Fibroblast of skin of abdomen (primary cell): ENCODE results near the gene TOPBP1. TPM values are rescaled to one million over a fixed set of nuclear protein-coding genes. Genes with fewer than 3 reads are reported as not detected.
"Not testable (repeated sequence)": the region's sequence is repeated elsewhere in the genome, so short reads cannot be mapped to it uniquely, and the experiment has no call there.

Experiments
- DNase-seq: peaks from one replicate; pipeline ENCODE4 v3.0.0-alpha.2; 2013
- polyA plus RNA-seq, 2 experiments: library from polyadenylated mRNA; unstranded; fragments of 120-200 nt; gene quantifications; one replicate each; pipeline ENCODE4 v1.2.1, GENCODE V29; 2013; ENCODE audit not compliant: insufficient read length in 2 of 2

The TOPBP1 gene
- polyA plus RNA-seq (2013, experiment 1 of 2; ENCODE audit: insufficient read length) = 24.0 TPM
- polyA plus RNA-seq (2013, experiment 2 of 2; ENCODE audit: insufficient read length) = 25.0 TPM

GRCh38 chr3:133661454-133662277 is at the start of gene TOPBP1:
TOPBP1 (minus strand) TSS chr3:133661941; CDS start chr3:133661127, 814 bp downstream.
- DNase-seq = peak; percentile 70

GRCh38 chr3:133711013-133711412 is 49.3 kb upstream of the TOPBP1 start:
- DNase-seq = no peak

DNA sequence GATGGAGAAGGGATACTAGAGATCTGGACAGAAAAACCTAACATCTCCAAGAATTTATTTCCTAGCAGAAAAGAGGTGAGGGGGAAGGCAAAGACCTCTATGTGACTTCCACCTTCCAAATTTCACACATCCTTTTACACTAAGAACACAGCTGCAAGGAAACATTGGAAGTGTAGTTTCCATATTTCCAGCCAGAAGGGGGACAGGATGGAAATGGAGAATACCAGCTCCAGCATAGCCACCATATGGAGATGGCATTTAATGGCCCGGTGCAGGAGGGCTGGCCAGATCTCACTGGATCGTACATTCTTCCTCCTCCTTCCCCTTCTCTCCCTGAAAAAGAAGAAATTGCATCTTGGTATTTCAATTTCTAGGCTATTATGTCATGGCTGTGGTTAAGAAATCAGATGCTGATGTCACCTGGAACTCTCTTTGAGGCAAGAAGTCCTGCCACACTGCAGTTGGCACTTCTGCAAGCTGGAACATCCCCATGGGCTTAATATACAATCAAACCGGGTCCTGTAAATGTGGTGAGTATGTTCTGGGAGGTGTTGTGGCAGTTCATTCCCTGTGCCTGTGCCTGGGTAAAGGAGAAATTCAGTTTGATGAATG is 47.5 kb upstream of the TOPBP1 start:
- no peak for DNase-seq

GRCh38 chr3:133706033-133706432 is 44.3 kb upstream of the TOPBP1 start:
- DNase-seq = no peak

- DNase-seq = no peak
Measured at GRCh38 chr3:133703915-133704314, 42.2 kb upstream of the TOPBP1 start.

DNA sequence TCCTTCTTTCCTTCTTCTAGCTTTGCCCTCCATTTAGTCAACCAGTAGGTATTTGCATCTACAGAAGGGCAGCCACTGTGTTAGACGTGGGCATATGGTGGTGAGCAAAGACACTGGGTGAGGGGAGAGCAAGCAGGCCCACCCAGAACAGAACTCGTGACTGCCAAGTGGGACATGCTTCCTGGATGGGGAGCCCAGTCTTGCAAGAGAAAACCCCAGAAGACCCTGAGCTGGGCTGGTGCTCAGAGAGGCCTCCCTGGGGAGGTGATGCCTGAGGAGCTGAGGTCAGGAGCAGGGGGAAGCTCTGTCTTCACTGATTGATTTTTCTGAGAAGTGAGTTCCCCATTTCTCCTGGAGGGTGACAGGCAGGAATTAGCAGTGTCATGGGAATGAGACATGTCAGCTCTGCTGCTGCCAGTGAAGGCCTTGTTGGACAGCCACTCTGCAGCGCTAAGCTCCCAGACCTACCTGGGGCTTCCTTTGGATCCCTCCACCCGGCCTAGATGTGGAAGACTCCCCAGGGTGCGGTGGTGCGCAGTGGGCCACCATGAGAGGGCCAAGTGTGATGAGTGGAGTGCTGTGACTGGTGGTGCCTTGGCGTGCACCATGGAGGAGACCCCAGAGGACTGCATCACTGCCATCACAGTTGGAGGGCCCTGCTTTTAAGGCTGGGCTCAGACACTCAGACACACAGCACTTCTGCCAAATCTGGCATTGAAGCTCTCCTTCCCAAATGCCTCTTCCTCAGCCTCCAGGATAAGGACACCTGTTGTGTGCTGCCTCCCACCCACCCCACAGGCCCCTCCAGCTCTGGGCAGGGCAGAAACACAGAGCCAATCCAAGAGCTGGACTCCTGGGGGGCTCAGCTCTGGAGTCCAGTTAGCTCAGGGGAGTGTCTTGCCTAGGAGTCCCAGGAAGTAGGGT is 40.0 kb upstream of the TOPBP1 start:
- DNase-seq = no peak

DNA sequence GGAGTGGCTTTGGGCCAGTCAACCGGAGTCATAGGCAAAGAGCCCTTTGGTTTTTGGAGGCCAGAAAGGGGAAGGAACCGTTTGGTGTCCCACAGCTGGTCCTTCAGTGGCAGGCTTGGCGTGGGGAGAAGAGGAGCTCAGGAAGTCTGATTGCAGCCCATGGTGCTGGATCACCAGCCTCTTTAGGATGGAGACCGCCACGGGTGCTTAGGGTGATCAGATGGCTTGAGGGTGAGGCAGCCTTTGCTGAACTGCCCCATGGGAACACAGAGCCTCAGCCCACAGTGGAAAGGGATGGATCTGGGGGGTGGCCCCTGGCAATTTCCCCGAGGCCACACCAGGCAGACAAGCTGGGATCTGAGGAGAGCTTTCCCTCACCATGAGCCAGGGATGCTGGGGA is 38.6 kb upstream of the TOPBP1 start:
- DNase-seq = no peak

- DNase-seq = no peak
Measured at GRCh38 chr3:133699903-133700302, 38.2 kb upstream of the TOPBP1 start.

GRCh38 chr3:133699467-133699866 is 37.7 kb upstream of the TOPBP1 start:
- DNase-seq = no peak

DNA sequence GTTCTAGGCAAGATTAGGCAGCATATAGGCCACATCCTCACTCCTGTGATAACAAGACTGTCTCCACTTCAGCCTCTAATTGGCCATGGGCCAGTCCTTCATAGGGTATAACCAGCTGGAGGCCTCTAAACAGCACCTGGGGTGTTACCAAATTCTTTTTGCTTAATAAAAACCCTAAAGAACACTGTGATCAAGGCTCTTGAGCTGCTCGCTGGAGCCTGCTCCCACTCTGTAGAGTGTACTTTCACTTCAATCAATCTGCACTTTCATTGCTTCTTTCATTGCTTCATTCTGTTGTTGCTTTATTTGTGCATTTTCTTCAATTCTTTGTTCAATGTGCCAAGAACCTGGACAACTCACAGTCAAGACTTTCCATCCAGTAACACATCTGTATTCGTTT is 36.2 kb upstream of the TOPBP1 start:
- no peak for DNase-seq

DNA sequence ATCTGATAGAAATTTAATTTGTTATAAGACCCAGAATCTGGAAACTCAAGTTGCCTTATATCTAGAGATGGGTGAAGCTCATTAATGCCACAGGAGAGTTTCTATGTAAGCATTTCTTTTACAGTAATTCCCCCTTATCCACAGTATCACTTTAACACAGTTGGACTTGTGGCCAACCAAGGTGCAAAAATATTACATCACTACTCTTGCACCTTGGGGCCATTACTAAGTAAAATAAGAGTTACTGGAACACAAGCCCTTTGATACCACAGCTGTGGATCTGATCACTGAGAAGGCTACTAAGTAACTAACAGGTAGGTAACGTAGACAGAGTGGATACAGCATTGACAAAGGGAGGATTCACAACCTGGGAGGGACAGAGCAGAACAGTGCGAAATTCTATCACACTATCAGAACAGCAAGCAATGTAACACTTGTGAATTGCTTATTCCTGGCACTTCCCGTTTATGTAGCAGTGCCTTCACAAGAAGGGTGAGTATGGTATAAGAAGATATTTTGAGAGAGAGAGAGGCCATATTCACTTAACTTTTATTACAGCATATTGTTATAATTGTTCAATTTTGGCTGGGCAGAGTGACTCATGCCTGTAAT is 33.9 kb upstream of the TOPBP1 start:
- DNase-seq = no peak

GRCh38 chr3:133694288-133695268 is 32.8 kb upstream of the TOPBP1 start:
- no peak for DNase-seq

GRCh38 chr3:133693821-133694220 is 32.1 kb upstream of the TOPBP1 start:
- DNase-seq = no peak

GRCh38 chr3:133692759-133693158 is 31.0 kb upstream of the TOPBP1 start:
- DNase-seq = no peak

DNA sequence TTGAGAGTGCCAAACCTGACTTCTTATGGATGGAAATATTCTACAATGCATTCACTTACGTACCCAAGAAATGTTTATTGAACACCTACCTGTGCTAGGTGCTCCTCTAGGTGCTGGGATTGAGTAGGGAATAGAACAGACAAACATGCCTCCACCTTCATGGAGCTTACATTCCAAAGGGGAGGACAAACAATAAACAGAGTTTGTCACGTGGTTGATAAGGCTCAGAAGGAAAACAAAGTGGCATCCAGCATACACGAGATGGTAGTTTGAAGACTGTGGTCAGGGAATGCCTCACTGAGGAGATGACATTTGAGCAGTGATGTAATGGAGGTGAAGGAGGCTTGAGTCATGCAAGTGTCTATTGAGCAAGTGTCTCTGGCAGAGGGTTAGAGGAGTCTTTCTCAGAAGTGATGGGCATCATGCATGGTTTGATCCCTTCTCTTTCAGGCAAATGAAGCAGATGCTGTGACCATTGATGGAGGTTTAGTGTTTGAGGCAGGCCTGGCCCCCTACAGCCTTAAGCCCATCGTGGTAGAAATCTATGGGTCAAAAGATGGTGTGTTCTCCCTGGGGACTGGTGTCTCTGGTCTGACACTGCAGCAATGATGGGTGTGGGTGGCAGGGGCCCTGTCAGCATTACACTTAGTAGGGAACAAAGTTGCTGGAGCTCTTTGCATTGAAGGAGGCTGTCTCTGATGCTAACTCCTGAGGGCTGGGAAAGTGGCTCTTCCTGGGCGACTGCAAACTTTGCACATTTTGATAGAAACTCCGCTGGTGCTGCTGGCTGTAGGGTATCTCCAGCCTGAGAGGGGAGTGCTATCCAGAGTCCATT is 29.7 kb upstream of the TOPBP1 start:
- no peak for DNase-seq

- not testable (repeated sequence) for DNase-seq
Measured at GRCh38 chr3:133677993-133678392, 16.3 kb upstream of the TOPBP1 start.

DNA sequence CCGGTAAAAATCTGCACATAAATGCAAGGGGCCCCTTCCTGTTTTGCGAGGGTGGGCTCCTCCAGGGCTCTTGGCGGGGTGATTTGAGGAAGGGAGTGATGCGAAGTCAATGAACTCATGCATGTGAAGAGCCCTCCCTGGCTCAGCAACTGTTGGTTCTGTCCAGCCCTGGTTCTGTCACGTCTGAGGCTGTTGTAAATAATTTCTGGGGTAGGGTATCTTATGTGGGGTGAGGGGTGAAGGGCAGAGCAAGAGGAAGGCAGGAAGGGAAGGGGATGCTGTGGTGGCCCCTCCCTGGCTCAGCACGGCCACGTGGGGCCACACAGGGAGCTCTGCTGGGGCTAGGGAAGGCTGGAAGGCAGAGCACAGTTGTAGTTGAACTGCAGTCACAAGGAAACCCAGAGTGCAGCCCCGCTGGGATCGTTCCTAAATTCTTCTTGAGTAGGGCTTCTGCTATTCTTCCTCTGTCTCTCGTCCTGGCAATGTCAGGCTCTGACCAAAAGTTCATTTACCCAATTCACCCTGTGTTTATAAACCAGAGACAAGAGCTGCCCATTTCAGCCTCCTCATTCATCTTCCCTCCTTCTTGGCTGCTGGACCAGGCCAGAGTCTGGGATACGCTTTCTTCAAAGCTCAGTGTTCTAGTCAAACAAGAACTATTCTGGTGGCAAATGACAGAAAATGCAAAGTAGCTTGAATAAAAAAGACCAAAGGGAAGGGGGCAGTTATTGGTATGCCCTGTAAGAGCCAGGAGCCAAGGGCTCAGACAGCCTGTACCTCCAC is 14.8 kb upstream of the TOPBP1 start:
- no peak for DNase-seq

DNA sequence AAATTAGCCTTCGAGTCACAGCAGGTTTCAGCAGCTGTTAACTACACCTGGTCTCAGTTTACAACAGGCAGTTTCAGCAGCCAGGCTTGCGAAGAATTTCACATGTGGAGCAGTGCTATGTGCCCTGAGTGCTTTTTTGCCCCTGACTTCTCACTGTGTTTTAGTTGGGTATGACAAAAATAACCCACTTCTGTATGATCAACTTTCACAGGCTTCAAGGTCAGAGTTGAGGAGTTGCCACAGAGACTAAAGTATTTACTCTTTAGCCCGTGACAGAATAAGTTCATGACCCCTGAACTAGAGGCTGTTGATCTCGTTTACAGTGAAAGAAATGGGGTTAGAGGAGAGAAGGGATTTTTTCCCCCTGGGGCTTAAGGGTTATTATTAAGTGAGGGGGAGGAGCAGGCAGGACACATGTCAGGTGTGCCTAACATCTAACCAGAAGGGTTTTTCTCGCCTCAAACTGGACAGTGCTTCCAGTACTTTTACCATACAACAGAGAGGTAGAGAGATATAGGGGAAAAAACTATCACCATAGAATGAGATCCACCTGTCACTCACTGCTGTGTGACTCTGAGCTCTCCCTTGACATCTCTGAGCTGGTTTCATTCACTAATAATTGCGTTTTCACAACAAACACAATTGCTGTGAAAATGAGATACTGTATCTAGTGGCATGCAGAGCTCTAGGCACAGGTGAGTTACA is 14.0 kb upstream of the TOPBP1 start:
- no peak for DNase-seq
